GM21423 (cell line): ENCODE results near the gene CPVL.

Source experiments
- ATAC-seq: cut with Tn5 transposase; IDR thresholded peaks from one replicate; pipeline ENCODE4 v1.9.1; 2021; ENCODE audit warnings: mild to moderate bottlenecking, moderate library complexity; ENCODE audit not compliant: unreplicated experiment

Gene CPVL

DNA sequence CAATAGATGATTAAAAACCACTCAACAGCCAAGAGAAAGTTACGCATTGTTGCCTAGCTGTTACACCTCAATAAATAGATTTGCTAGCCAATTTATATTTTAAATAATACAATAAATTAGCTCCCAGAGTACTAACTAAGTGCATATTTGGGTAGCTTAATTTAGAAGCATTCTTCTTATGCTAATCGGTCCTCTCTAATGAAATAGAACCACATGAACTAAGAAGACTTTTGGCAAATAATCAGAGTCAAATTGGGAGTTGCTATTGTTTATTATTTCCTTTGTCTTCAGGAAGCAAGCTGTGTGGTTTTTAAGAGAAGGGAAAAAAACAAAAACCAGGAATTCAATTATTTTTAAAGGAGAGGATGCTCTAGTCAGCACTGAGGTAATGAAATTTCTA, 139.2 kb downstream of the CPVL start:
- no peak for ATAC-seq

DNA sequence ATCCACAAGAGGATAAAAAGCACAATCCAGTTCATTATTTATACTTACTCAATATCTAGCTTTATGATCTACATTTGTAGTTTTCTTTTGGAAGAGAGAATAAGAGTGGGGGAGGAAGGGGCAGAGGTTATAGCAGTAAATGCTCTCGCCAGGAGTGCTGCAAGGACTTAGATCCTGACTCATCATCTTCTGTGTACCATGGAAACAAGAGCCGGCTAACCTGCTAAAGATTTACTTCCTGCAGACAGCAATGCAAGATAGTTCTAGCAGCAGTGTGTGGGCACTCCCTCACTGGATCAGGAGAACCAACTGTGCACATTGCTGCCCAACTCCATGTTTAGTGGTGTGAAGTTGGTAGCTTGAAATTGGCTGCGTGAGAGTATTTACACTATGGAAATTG, 140.5 kb downstream of the CPVL start:
- ATAC-seq, result no peak

DNA sequence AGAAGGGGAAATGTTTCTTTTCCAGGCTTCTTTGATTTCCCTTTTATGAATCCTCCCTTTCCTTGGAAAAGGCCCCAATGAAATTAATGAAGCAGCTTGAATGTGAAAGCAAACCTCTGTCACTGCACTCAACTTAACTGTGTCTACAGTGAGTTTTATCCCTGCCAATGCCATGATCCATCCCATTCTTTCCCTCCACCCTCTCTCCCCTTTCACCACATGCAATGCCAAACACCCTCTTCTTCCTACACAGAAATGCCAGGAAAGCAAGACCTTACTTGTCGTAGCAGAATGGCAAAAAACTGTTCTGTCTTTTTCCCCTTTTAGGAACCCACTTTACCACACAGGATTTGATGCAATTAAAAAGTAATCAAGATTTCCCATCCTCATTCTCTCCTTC, 140.9 kb downstream of the CPVL start:
- ATAC-seq, result no peak

DNA sequence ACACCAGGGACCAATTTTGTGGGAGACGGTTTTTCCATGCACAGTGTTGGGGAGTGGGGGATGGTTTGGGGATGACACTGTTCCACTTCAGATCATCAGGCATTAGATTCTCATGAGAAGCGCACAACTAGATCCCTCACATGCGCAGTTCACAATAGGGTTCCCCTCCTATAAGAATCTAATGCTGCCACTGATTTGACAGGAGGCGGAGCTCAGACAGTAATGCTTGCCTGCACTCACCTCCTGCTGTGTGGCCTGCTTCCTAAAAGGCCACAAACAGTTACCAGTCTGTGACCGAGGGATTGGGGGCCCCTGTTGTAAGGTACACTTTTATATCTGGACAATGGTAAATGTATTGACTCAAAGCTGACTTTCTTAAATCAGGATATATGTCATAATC, 142.6 kb downstream of the CPVL start:
- ATAC-seq, result no peak

DNA sequence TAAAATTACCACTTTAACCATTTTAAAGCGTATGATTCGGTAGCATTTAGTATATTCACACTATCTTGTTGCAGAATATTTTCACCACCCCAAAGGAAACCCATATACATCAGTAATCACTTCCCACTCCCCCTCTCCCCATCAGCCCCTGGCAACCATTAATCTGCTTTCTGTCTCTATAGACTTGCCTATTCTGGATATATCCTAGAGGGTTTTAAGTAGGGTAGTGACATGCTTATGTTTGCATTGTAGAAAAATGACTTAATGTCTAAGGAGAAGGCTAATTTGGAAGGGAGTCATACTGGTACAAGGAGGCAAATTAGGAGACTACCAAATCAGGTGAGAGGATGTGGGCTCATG, 145.6 kb downstream of the CPVL start:
- no peak for ATAC-seq

DNA sequence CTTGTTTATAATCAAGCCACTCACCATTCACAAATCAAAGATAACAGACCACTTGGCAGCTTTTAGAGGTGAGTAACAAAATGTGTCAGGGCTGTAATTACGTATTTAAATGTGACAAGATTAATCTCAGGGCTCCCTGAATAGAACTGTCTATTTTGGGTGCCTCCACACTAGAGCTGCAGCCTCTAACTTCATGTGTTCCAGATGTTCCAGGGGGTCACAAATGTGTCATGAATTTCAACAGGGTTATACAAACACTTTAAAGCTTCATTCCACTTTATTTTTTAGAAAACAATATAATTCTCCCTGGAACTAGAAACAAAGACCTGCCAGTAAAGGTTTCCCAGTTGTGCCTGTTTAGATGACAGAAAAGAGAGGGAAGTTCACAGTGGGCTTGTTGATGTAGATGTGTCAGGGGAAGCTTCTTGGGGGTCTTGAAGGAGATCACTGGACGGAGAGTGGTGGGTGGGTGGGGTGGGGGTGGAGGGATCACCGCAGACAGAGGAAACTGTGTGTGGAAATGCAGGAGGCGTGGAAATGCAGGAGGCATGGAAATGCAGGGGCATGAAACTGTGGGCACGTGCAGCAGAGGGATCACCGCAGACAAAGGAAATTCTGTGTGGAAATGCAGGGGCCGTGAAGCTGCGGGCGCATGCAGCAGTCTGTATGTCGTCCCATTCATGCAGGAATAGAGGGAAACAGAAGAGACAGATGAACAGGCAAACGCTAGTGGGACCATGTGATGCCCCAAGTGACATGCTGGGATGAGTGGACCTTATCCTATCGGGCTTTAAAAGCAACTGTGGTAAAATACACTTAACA, 146.2 kb downstream of the CPVL start:
- ATAC-seq, result no peak

DNA sequence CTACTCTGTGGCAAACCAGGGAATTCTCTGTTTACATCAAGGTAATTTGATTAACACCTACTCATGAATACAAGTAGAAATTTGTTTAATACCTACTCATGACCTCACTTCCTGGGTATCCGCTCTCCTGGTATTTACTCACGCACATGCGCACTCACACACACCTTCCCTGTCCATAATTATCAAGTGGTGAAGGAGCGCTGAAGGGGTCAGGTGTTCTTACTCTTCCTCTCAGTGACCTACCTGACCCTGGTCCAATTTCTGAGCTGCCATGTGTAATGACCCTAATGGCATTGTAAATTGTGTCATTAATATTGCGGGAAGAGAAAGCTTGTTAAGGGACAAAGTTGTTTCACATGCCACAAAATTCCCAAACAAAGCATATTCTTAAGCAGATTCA, 146.9 kb downstream of the CPVL start:
- no peak for ATAC-seq

DNA sequence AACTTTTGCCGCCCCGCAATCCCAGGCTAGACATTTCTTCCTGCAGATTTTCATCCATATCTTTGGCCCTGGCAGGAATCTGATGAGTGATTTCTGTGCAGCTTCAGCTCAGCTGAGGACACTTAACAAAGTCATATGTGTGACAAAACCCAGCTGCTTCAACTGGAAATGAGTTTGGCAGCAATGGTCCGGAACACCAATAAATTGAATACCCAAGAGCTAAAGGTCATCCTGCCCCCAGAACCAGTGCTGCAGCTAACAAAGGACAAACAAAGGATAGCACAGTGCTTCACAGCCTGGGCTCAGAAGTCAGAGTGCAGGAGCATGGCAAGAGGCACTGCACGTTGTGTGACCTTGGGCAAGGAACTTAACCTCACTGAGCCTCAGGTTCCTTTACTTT, 148.2 kb downstream of the CPVL start:
- ATAC-seq, result no peak

DNA sequence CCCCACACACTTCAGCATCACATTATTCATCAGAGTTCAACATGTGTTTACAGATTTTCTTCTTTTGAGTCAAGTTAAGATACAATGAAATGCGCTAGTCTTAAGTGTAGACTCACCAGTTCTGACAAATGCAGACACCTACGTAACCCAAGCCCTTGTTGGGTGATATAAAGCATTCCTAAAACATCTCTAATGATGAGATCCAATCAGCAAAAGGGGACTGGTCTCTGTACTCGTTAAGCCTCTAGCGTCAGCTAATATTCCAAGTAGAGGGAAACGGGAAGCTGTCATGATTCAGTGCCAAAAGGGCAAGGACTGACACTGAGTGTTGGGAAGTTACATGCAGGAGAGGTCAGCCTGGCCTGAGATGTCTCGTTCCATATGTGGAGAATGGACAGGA, 149.5 kb downstream of the CPVL start:
- no peak for ATAC-seq

DNA sequence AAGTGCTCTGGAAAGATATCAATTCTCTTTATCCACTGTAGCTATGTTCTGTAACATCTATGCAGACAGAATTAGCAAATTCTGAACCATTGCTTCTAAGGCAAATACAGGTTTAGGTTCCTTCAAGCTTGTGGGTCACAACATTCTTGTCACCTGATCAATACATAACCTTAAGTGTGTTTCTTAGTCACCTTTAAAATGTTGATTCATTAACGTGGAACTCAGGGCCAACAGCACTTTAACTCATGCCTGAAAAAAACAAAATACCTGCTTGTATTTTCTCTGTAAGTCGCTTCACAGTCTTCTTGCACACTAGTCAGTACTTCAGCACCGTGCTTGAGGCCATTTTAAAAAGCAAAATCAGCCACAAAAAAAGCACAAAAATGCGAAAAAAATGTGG, 153.0 kb downstream of the CPVL start:
- no peak for ATAC-seq

DNA sequence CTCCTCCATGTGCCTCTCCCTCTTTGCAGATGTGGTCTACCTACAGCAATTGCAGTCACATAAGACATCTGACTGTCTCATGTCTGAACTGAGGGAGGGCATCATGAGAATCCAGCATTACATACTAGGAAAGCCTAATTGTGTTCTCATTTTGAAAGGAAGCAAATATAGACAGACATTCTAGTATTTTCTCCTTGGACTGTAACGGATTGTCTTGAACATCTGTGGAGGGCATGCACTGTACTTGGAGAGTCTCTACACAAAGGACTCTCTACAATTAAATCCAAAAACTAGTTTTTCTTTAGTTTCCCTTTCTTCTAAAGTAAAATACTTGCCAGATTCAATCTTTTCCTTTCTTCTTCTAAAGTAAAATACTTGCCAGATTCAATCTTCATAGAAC, 153.5 kb downstream of the CPVL start:
- ATAC-seq, result no peak

DNA sequence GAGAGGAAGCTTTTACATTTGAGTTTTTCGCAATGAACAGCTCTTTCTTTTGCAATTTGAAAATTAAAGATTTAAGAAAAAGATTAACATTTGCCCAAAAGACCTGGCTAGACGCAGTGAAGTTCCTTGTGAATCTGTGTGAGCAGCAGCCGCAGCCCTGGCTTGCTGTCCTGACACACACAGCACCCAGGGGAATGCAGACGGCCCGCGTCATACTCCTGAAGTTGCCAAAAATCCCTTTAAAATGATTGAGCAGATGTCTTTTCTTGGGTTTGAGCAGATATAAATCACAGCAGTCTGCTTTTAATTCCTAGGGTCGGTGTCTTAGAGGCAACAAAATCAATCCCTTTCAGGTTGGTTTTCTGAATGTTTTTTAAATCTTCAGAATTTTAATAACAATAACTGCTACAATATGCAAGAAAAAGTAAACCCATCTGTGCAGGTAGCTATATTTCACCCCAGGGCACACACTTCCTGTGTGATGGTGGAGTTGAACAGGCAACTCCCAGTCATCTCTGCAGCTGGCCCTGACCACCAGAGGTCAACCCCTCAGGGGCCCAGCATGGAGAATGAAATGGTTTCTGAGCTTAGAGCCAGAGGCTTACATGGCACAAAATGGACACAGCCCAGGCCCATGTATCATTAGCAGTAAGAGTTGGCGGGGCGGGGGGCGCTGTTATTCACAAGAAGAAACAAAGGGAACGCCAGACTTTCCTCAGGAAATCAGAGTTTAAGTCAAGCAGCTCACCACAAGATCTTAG, 156.0 kb downstream of the CPVL start:
- ATAC-seq, result no peak

DNA sequence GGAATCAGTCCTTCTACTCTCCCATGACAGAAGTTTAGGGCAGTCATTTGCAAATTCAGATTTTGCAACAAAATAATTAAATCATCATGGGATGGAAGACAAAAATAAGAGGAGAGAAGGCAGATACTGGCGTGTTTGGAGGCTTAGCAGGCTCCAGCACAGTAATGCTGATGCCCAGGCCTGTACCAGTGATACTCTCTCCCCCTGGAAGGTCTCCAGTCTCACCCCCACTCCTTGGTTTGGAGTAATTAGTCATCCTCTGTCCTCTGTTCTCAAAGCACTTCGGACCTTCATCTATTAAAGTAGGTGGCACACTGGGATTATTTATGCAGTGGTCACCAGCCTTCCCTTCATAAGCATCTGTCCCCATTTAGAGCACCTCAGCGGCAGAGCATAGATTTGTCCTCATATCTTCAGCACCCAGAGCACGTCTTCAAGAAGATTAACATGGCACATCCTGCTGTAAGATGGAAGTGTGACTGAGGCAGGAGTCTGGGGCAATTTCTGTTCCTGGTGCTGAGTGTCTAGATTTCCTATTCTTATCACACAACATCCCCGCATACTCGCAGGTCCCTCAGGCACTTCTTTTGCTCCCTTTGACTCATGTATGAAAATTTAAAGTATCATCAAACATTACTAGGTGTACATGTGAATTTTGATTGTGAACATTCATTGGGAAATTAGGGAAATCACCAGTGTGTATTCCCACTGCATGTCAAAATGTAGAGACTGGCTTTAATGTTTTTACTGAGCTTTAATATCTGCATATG, 156.9 kb downstream of the CPVL start:
- ATAC-seq, result no peak

DNA sequence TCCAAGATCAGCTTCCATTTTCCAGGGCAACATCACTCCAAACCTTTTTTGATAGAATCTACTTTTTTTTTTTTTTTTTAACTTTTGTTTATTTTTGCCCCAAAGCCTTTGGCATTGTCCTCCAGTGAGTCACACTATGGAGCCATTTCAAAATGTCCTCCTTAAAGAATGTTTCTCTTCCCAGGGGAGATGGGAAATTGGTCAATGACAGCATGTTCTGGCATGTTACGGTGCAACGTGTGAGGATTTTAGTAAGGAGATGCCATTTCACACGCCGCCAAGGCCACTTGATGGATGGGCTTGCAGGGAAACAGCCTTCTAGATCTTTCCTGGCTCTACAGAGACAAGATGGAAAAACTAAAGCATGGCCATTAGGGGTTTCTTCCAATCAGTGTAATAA, 157.5 kb downstream of the CPVL start:
- ATAC-seq, result no peak

DNA sequence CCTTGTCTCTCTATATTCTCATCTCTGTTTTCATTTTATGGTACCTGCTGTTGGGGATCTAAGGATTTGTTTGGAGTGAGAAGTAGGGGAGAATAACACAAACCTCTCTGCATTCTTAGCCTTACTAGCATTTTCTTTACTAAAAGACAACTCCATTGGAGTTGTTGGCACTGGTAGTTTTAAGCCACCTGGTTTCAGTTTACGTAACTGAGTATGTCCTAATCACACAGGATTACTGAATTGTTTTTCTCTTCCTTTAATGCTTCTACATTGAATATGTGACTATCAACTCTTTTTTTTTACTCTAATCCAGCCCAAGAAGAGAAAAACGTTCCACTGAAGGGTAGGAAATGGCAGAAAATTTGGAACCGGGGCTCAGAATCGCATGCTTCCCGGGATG, 158.2 kb downstream of the CPVL start:
- no peak for ATAC-seq

DNA sequence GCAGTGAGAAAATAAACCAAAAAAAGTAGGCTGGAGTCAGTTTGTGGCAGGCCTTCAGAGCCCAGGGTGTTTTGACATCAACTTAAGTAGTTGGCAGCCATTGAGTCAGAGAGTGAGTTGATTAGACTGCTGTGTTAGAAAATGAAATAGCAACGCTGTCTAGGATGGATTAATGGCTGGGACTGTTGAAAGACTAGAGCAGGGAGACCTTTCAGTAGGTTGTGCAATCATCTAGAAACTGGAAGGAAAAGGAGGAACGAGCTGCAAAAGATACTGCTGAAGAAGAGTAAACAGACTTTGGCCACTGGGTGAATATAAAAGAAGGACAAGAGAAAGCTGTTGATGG, 159.6 kb downstream of the CPVL start:
- no peak for ATAC-seq

DNA sequence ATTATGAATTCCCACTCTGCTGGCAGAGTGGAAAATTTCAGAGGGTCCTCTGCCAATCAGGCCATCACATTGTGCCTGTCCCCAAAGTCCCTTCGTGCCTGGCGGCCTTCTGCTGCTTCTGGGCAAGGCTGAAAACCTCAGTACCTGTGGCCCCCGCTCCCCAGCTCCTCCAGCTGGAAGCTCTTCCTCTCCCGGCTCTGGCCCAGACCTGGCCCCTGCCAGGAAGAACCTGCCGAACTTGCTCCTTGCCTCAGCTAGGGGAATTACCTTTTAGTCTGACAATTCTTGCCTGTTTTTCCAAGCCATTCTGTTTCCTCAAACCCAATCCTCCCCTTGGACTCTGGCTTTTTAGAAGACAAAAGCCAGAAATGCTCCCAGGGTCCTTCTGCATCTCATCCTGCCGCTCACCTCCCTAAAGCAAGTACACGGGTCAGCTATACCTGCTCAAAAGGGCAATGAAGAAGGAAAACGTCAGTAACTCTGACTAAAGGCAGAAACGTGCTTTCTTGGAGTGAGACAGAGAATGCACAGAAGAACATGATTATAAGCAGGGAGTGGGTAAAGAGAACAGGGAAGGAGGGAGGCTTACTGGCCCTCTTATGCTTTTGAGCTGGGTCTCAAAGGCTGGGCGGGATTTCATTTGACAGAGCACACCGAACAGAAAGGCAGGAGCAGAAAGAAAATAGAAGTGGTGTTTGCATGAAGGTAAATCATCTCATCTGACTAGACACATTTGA, 160.1 kb downstream of the CPVL start:
- no peak for ATAC-seq

DNA sequence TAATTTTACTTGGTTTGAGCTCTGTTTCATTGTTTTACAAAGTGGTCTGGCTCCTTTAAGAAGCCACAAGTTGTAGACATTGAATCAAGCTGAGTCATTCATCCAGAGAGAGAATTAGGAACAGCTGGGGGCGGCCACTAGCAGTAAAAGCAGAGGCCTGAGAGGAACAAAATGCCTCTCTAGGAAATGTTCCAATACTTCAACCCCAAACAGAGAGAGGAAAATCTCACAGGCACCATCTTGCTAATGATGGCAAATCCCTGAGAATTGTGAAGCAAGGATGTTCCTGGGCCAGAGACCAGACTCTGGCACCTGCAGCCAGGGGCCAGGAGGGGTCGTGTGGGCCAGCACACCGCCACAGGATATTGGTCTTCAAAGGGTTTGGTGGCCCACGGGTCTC, 161.7 kb downstream of the CPVL start:
- ATAC-seq, result no peak

DNA sequence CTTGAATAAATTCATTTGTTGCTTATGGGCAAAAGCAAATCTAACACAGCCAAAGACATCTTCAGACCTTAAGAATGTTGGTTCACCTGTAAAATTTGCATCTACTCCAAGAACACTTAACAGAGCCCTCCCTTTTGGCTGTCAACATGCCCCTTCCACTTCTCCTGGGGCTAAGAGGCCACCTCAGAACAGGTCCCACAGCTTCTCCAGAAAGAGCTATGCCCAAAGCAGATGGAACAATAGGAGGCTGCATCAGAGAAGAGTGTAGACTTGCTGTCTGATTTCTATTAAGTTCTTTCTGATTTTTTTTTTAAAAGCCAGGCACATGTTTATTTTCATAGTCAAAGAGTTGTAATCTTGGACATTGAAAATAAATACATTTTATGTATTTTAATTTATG, 162.1 kb downstream of the CPVL start:
- ATAC-seq, result no peak

DNA sequence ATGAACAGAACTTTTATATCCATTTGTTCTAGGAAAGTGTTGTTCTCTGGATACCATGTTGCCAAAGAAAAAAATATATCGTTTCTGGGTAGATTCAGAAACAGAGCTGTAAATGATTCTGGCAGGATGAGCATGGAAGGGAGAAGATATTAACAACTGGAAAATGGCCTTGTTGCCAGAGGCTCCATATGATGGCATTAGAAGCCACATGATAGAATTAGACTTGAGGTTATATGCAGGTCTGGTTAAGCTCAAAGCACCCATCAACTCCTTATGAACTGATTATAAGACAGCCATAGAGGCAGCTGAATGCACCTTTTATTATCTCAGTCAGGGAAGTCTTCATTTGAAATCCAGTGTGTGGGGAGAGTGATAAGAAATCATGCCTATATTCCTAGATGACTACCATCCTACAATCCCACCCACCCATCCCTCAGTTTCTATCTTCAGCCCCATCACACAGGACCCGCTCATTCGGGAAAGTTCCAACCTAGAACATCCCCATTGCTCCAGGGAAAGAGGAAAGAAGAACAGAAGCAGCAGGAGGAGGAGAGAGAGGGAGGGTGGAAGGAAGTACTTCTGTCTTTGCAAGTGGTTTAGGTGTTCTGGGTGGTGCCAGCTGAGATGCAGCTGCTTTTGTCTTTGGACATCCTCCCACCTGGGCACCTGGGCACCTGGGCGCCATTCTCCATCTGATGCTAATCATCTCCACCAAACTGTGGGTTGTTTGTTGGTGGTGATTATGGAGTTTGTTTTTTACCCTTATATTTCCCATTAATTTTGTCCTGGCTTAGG, 162.7 kb downstream of the CPVL start:
- ATAC-seq, result no peak

DNA sequence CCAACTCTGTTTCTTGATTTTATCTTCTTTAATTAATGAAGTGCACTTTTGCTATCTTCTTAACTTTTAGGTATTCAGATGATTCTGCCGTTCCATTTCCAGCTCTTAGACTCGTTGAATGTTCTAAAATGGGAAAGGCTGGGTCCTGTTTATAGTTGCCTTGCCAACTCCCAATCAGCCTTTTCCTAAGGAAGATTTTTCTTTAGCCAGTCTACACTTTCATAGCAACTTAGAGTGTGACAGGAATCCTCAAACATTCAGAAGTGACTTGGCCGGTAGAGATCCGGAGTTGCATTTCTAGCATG, 165.2 kb downstream of the CPVL start:
- no peak for ATAC-seq
